HG03460 (cell line): ENCODE results near the gene POR.
"Not testable (repeated sequence)": the region's sequence is repeated elsewhere in the genome, so short reads cannot be mapped to it uniquely, and the experiment has no call there.

ENCODE experiments used
- ATAC-seq: cut with Tn5 transposase; IDR thresholded peaks from one replicate; pipeline ENCODE4 v1.9.1; 2021; ENCODE audit not compliant: unreplicated experiment

The POR gene

GRCh38 chr7:75884476-75884875, 30.5 kb upstream of the POR start:
- ATAC-seq: no peak

GRCh38 chr7:75885036-75885435, 29.9 kb upstream of the POR start:
- no peak for ATAC-seq

GRCh38 chr7:75887669-75888369, 27.1 kb upstream of the POR start:
- ATAC-seq: no peak

- ATAC-seq: no peak
These were observed 26.3 kb upstream of the POR start for GRCh38 chr7:75888464-75889222.

- ATAC-seq: no peak
These were observed 25.6 kb upstream of the POR start for GRCh38 chr7:75889223-75889825.

- ATAC-seq: no peak
These were observed 25.1 kb upstream of the POR start for GRCh38 chr7:75889826-75890225.

GRCh38 chr7:75891237-75891636, 23.7 kb upstream of the POR start:
- ATAC-seq: not testable (repeated sequence)

- no peak for ATAC-seq
These were observed 23.0 kb upstream of the POR start for GRCh38 chr7:75891815-75892411.

- no peak for ATAC-seq
These were observed 22.2 kb upstream of the POR start for GRCh38 chr7:75892634-75893272.

GRCh38 chr7:75896803-75897327, 18.1 kb upstream of the POR start:
- no peak for ATAC-seq

- no peak for ATAC-seq
These were observed 14.2 kb upstream of the POR start for GRCh38 chr7:75900617-75901315.

GRCh38 chr7:75905785-75906604, 9.0 kb upstream of the POR start:
- no peak for ATAC-seq

GRCh38 chr7:75906991-75907667, 7.8 kb upstream of the POR start:
- ATAC-seq: no peak

- ATAC-seq: not testable (repeated sequence)
These were observed 7.3 kb upstream of the POR start for GRCh38 chr7:75907668-75908039.

GRCh38 chr7:75909521-75910132, 5.3 kb upstream of the POR start:
- no peak for ATAC-seq

GRCh38 chr7:75911186-75911585, 3.8 kb upstream of the POR start:
- not testable (repeated sequence) for ATAC-seq

- ATAC-seq: no peak
These were observed 1.5 kb upstream of the POR start for GRCh38 chr7:75913437-75913836.

- no peak for ATAC-seq
These were observed 743 bp upstream of the POR start for GRCh38 chr7:75914169-75914654.
